ENCODE measurements around the gene SH3D19.
"Not testable (repeated sequence)": the region's sequence is repeated elsewhere in the genome, so short reads cannot be mapped to it uniquely, and the experiment has no call there.

Gene SH3D19

DNA sequence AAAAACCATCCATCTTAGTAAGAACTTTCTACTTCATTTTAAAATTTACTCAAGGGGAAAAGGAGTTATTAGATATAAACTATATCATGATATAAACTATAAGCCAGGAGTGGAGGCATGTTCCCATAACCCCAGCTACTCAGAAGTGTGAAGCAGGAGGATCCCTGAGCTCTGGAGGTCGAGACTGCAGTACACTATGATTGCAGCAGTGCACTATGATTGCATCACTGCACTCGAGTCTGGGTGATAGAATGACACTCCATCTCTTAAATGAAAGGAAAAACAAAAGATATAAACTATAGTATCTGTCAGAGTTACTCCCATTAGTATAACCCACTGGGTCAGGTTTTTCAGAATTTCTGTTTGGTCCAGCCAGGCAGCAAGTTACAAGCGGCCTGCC lies 178.4 kb downstream of the SH3D19 start:
- no peak for DNase-seq

DNA sequence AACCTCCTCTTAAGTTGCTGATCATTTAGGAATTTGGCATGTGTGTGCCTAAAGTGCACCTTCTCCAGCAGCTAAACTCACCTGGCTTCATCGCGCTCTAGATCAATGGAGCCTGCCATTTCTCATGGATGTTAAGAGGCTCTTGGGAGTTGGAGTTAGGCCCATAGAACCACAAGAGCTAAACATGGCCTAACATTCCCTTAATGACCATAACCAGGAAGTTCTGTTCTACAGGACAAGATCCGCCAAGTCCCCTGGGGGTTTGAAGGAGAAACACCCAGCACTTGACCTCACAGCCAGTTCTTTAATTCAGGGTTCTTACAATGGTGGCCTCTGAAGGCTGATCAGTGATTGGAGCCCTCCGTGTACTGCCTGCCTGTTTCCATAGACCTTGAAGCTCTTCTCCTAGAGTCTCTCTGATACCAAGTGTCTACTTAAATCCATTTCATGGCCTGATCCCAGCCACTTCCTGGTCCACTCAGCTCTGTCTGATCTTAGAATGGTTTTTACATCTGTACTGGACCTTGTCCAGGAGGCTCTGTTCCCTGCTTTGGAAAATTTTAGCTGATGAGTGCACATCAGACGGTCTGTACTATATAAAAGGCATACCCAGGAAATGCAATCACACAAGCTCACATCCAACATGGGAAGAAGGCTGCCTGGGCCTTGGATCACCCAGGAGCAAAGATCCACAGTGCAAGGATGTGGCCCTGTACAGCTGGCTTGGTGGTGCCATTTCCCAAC lies 180.9 kb downstream of the SH3D19 start:
- no peak for DNase-seq

DNA sequence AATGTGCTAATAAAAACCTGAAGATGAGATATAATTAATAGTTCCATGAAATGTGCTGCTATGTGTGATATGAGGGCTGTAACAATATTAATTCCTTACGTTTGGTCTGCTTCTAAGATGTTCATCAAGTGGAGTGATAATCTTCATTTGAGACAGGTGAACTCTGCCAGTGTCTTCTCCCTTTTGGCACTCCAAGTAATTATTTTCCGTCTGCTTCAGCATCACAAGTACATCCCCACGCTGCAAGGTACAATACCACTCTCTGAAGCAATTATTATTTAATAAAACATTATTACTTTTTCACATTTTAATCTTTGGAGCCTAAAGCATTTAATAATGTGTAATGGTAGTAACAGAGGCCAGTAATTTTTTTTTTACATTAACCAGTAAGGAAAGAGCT lies 181.6 kb downstream of the SH3D19 start:
- no peak for DNase-seq

DNA sequence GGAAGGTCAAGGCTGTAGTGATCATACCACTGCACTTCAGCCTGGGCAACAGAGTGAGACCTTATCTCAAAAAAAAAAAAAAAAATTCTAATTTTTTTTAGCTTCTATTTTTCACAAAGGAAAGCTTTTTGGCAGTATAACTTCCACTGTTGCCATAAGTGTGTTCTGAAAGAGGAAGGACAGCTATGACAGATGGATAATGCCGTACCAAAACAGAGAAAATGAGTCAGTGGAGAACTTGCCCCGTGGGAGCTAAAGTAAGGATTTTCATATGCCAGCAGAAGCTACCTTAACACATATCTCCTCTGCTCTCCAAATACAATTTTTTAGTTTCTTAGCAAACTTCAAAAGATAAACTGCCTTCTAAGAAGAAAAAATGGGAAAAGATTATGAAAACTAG lies 182.2 kb downstream of the SH3D19 start:
- DNase-seq, result no peak

DNA sequence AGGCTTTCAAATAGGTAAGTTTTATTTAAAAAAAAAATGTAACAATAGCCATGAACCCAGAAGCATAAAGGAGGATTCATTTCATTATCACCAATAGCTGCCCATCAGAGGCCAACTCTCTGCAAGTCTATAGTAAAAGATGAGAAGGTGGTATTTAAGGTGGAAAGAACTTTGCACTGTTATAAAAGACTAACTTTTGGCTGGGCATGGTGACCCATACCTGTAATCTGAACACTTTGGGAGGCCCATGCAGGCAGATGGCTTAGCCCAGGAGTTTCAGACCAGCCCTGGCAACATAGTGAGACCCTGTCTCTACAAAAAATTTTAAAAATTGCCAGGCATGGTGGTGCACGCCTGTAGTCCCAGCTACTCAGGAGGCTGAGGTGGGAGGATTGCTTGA lies 182.6 kb downstream of the SH3D19 start:
- no peak for DNase-seq

DNA sequence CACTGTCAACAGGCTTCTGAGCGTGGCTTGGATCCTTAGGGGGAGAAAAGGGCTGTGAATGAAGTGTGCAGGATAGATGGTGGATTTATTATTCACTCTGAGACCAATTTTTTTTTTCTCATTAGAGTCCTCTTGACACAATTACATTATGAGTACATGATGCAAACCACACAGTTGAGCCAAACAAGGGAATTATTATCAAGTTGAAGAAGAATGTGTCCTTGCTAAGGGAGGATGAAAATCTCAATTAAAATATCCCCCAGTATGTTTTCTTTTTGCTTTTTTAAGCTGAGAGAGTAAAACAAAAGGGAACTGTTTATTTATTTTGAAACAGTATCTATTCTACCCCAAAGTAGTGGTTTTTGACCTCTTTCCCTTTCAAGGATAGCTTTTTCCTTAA lies 185.6 kb downstream of the SH3D19 start:
- no peak for DNase-seq

DNA sequence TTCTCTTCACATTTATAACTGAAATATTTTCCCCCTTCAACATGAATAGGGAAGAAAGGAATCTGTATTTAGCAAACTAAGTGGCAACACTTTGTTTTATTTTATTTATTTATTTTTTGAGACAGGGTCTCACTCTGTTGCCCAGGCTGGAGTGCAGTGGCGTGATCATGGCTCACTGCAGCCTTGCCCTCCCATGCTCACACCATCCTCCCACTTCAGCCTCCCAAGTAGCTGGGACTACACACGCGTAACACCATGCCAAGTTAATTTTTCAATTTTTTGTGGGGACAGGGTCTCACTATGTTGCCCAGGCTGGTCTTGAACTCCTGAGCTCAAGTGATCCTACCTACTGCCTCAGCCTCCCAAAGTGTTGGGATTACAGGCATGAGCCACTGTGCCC lies 189.4 kb downstream of the SH3D19 start:
- DNase-seq, result not testable (repeated sequence)

DNA sequence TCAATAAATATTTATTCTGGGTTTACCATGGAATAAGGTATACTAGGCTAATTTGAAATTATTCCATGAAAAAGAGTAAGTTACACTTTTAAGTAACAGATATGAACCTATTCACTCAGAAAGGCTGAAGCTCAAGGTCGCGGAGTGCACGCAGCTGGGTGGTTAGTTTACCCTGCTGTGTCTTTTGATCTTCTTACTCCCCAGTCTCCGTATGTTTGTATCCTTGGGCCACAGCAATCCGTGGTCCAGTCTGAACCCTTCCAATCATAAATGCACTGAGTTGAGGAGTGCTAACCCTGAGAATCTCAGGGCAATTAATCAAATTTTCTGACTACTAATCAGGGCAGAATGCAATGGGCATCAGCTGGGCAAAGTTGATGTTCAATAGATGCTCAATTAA lies 192.1 kb downstream of the SH3D19 start:
- no peak for DNase-seq

DNA sequence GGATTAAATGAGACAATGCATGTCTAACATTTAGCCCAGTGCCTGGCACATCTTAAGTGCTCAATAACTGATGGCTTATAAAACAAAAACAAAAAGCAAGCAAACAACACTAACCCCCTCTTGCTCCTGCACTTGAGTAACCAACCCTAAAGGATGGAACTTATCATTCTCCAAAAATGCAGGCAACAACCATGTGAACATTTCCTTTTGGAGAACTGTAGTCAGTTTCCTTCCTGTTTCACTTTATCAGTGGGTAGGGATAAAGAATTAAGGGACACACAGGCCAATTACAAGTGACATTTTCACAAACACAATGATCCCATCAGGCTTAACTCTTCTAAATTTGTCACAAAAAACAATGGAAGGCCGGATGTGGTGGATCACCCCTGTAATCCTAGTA lies 195.6 kb downstream of the SH3D19 start:
- no peak for DNase-seq

DNA sequence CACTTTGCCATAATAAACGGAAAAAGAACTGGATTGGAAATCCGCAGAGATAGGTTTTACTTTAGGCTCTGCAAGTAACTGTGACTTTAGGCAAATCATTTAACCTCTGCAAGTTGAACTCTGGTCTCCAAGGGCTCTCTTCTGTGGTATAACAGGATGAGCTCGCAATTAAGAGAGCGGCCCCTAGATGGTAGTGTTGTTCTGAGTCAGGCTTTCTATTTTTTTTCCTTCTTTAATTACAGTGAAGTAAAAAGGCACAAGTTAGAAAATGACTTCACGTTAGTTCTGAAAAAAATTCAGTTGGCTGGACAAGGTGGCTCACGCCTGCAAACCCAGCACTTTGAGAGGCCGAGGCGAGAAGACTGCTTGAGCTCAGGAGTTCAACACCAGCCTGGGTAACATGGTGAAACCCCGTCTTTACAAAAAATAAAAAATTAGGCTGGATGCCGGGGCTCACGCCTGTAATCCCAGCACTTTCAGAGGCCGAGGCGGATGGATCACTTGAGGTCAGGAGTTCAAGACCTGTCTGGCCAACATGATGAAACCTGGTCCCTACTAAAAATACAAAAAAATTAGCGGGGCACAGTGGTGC lies 207.9 kb downstream of the SH3D19 start:
- peak in 2 of 5 experiments; percentile 15 to 66 for DNase-seq

DNA sequence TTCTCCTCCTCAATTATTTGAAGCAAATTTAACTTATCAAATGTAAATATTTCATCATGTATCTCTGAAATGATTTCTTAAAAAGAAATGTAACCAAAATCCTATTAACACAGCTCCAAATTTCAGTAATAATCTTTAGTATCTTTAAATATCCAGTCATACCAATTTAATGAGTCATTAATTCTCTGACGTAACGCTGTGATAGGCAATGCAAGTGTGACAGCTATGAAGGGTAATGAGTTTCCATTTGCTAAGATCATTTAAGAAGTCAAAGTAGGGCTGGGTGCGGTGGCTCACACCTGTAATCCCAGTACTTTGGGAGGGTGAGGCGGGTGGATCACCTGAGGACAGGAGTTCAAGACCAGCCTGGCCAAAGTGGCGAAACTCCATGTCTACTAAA lies 210.4 kb downstream of the SH3D19 start:
- DNase-seq, result no peak

DNA sequence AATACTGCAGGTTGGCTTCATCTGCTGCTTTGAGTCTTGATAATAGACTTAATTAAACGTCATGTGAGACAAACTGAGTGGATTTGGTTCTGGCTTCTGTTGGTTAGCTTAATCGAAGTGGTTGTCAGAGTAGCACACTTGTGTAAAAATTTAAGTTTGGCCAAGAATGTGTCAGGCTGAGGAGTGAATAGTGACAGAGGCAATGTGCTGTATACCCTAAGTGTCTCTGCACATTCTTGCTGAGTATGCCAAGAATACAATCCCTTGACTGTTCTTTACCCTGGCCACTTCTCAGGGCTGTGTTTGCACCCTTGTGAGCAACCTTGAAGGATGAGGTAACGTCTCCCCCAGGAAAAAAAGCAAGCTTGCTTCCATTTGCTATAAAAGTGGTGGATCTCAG lies 211.1 kb downstream of the SH3D19 start:
- no peak for DNase-seq

DNA sequence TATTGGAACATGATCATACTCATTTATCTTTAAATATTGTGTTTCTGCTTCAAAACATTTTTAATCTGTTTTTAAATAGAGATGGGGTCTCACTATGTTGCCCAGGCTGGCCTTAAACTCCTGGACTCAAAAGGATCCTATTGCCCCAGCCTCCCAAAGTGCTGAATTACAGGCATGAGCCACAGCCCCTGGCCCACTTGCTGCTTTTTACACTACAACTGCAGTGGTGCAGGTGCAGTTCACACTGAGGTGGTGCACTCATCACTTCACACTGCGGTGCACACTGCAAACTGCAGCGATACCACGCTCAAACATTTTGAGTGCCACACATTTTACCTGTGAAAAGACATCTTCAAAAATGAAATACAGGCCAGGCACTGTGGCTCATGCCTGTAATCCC lies 215.2 kb downstream of the SH3D19 start:
- DNase-seq, result no peak

DNA sequence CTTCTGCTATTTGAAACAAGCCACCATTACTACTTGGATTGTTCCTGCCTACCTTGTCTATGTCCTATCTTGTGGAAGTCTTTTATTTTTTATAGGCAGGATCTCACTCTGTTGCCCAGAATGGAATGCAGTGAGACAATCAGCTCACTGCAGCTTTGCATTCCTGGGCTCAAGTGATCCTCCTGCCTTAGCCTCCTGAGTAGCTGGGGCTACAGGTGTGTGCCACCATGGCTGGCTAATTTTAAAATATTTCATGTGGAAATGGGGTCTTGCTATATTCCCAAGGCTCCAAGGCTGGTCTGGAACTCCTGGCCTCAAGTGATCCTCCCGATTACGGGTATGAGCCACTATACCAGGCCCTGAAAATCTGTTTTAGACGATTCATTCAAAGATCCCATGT lies 218.3 kb downstream of the SH3D19 start:
- no peak for DNase-seq

DNA sequence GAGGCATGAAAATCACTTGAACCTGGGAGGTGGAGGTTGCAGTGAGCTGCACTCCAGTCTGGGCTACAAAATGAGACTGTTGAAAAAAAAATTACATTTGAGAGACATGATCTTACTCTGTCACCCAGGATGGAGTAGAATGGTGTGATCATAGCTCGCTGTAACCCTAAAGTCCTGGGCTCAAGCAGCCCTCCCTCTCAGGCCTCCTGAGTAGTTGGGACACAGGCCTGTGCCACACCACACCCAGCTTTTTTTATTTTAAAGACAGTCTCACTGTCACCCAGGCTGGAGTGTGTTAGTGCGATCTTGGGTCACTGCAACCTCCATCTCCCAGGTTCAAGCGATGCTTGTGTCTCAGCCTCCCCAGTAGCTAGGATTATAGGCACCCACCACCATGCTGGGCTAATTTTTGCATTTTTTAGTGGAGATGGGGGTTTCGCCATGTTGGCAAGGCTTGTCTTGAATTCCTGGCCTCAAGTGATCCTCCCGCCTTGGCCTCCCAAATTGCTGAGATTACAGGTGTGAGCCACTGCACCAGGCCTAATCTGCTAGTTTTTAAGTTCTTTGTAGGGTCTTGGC lies 219.9 kb downstream of the SH3D19 start:
- no peak for DNase-seq

DNA sequence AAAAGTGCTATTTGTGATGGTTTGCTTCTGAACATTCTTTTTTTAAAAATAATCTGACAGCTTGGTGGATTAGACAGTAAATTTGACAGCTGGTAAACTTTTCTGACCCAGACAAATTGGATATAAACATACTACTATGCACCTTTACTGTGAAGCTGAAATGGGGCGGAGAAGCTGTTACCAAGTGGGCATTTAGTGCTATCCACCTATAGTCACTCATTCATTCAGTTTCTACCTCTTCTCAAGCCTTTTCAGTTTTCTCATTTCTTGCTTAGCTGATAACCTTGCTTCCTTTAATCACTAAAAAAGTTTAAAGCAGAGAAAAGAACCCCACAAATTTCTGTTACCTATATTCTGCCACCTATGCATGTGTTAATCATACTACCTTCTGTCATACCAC lies 220.8 kb downstream of the SH3D19 start:
- no peak for DNase-seq

DNA sequence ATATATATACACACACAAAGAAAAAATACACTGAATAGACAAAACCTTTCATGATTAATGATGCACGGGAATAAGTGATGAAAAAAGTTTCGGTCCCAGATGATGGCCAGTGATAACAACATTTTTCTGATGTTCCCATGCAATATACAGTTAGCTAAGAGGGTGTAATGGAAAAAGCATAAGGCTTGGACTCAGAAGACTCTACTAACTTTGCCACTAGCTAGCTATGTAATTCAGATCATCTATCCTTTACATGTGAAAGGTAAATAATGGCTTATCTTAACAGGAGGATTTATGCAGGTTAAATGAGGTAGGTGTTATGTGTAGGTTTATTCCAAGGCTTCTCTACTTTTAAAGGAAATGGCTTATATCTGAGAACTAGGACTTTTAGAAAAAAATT lies 221.6 kb downstream of the SH3D19 start:
- DNase-seq, result no peak

DNA sequence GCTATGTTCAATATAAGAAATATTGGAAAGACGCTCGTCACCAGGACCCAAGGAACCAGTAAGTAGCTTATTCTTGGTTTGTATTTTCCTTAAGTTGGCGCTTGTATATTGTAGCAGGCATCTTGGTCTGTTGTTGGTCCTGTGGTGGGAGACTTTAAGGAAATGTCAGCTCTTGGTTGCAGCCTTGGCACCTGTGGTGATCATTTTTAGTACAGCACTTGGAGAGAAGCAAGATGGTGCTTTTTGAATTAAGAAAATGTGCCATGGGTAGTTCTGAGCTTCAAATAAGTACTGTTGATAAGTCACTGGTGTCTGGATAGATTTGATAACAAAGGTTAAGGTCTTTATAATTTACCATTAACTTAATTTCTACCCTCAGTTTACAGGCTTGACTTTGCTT lies 224.9 kb downstream of the SH3D19 start:
- DNase-seq, result peak in 1 of 5 experiments; percentile 34

DNA sequence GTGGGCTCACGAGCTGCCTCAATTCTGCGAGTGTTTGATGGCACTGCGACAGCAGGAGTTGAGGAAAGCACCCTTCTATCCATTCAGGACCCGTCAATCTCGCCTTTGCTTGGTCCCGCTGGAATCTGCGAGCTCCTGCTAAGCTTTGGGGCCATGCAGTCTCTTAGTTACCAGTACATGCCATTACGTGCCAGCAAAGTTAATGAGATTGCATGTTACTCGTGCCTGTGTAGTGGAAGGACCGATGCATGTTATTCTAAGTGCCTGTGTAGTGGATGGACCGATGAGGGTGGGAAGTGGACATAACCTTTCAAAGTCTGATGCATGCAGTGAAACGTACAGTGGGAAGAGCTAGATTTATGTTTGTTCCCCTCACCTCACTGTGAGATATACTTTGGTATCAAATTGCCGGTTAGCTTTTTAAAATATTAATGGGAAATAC lies 225.4 kb downstream of the SH3D19 start:
- no peak for DNase-seq

DNA sequence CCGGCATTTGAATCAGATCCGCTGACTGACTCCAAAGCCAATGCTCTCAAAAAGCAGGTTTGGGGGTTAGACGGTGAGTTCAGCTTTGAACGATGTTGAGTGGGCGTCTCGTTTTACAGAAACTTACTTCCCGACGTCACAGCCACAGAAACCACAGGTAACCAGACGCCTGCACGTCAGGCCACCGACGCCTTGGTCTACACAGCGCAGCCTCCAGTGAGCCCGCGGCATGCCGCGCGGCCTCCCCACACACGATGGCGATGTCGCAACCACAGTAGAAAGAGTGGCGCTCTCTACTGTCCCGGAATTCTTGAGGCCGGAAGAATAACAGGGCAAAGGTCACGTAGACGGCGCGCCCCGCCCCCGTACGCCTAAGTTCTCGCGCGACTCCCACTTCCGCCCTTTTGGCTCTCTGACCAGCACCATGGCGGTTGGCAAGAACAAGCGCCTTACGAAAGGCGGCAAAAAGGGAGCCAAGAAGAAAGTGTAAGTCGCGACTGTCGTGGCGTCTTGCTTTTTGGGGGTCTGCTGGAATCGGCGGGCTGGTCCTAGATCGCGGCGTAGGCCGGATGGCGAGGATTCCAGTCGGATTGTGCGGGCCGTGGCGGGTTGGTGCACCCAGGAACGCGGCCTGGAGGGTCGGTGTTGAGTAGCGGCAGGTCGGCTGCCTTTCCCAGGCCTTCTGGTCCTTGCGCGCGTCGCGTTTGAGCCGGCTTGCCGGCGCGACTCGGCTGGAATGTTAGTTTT lies 226.0 kb downstream of the SH3D19 start, which contains the start of gene RPS3A:
TSS of gene RPS3A (plus strand) at position 400 of the 747 bp plus-strand sequence. CDS start at position 425, 25 bp downstream.
- peak; percentile 91 to 99 (median 96) for DNase-seq

DNA sequence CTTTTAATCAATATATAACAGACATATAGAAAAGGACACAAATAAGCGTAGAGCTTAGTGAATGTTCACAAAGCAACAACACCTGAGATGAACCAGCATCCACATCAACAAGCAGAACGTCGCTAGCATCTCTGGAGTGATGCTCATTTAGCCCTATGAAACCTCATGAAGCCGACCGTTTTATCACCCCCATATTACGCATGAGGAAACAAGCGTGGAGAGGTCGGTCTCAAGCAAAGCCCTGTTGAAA lies 226.5 kb downstream of the SH3D19 start:
- no peak for DNase-seq

DNA sequence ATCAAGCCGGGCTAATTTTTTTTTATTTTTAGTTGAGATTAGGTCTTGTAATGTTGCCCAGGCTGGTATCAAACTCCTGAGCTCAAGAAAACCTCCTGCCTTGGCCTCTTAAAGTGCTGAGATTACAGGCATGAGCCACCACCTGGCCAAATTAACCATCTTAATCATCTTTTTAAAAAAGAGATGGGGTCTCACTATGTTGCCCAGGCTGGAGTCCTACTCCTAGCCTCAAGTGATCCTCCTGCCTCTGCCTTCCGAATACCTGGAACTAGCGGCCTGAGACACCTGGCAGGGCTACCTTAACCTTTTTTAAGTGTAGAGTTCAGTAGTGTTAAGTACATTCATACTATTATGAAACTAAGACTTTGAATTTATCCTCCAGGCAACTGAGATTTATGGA lies 227.6 kb downstream of the SH3D19 start:
- no peak for DNase-seq

DNA sequence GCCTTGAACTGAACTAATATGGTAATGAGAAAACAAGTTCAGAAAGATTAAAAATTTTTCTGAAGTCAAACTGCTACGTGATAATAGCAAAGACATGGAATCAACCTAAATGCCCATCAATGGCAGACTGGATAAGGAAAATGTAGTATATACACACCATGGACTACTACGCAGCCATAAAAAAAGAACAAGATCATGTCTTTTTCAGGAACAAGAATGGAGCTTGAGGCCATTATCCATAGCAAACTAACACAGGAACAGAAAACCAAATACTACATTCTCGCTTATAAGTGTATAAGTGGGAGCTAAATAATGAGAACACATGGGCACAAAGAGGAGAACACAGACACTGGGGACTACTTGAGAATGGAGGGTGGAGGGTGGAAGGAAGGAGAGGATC lies 230.3 kb downstream of the SH3D19 start:
- no peak for DNase-seq

DNA sequence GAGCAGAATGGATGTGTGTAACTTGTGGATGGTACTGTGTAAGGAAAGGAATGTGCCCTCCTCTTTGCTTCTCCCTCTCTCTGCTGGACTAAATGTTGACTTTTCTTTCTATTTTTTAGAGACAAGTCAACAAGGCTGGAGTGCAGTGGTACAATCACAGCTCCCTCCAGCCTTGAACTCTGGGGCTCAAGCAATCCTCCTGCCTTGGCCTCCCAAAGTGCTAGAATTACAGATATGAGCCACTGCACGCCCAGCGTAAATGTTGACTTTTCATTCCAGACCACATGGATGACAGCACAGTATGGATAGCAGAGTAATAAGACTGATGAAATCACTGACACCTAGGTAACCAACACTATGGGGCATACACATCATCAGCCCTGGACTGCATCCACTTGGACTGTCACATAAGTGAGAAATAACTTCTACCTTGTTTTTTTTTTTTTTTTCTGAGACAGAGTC lies 231.1 kb downstream of the SH3D19 start:
- DNase-seq, result no peak

Data from T-helper 2 cell (primary cell).